Activated CD8-positive, alpha-beta memory T cell treated with anti-CD3 and anti-CD28 coated beads, Interleukin-2, amount 50 U/mL, for 4 hours (primary cell): ENCODE data around the gene HAND1.

Experiments
- DNase-seq: peaks from one replicate; pipeline ENCODE4 v3.0.0-alpha.2; 2020

HAND1 gene

GRCh38 chr5:154477382-154478223 lies 424 bp downstream of the HAND1 start:
- no peak for DNase-seq

GRCh38 chr5:154476354-154477205 lies 1.4 kb downstream of the HAND1 start:
- DNase-seq, result no peak

GRCh38 chr5:154475591-154476353 lies 2.3 kb downstream of the HAND1 start:
- DNase-seq, result no peak

- no peak for DNase-seq
Measured at GRCh38 chr5:154474396-154475334, 3.4 kb downstream of the HAND1 start.

DNA sequence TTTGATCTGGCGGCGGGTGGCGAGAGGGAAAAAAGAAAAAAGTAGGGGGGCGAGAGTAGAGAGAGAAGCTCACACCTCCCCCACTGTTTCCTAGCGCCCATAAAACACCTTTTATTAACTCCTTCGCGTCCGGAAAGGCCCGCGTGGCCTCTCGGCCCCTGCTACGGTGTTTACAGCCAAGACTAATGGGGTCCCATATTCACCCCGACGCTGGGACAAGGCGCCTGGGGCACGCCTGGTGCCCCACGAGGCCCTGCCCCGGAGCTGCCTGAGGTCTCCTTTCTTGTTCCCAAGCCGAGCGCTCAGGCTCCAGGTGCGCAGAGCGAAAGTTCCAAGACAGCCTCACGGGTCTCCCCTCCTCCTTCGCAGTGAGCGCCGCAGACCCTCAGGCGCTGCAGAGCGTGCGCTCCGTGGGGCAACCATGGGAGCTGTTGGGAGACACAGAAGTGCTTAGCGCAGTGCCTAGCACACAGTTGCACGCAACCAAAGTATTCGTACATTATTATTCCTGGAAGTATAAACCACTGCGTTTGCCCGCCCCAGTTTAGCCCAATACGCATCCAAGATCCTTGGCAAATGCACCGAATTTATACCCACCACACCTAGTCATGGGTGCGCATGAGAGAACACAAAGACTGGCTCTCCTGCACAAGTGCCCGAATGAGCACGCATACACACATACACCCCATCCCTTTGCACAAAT lies 4.3 kb downstream of the HAND1 start:
- no peak for DNase-seq

DNA sequence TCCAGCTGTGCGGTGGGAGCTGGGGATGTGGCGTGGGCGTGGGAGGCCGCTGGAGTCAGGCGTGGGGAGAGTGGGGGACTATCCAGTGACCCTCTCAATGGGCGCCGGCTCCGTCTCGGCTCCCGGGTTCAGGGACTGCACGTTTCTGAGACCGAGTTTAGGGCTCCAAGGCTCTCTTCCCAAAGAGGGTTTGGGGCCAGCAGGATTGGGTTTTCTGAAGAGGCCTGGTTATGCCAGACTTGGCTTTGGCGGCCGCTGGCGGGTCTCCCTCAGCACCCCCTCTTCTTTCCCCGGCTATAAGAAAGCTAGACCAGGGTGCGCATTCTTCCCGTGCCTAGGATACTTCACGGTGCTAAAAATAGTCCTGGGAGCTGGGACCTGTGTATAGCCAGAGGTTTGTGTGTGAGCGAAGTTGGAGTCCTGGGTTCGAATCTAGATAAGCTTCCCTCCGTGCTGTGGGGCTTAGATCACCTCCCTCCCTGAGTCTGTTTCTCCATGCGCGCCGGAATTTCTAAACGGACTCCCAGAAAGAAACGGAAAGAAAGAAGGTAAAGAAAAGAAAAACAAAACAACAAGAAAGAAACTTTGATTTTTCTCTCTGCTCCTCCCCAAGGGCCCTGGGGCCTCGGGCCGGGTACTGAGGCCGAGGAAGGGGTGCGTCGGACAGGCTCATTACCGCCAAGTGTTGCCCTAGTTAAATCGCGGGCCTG lies 5.0 kb downstream of the HAND1 start:
- no peak for DNase-seq

GRCh38 chr5:154470947-154471870 lies 6.8 kb downstream of the HAND1 start:
- no peak for DNase-seq

GRCh38 chr5:154470137-154470536 lies 7.9 kb downstream of the HAND1 start:
- DNase-seq, result no peak

GRCh38 chr5:154467655-154468354 lies 10.2 kb downstream of the HAND1 start:
- DNase-seq, result peak; percentile 74

DNA sequence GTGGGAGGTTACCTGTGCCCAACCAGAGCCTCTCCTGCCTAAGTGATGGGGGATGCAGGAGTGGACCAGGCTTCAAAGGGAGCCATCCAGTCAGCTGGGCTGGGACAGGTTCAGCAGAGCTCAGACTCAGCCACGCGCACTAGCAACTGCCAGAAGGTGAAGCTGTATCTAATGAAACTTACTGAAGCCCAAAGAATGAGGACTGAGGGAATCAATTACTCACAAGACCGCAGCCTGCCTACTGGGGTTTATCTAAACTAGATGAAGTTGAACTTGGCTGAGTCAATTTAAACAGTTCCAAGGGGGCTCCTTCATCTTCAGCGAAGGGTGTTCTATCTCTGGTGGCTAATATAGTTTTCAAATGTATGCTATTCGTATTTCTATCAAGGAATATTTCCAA lies 11.4 kb downstream of the HAND1 start:
- DNase-seq, result no peak

DNA sequence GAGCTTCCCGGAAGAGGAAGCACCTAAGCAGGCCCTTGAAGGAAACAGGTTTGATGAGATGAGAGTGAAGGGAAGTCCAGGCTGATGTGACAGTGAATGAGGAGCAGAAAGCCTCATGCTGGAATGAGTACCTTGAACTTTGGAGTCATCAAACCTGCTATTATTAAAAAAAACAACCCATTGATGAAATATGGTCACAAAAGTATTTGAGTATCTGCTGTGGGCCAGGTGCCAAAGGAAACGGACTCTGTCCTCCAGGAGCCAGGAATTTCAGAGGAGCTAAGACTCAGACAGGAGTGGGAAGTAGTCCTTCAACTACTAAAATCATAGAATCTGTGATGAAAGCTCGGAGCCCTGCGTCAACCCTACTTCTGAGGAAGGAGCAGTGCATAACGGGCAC lies 11.9 kb downstream of the HAND1 start:
- no peak for DNase-seq

DNA sequence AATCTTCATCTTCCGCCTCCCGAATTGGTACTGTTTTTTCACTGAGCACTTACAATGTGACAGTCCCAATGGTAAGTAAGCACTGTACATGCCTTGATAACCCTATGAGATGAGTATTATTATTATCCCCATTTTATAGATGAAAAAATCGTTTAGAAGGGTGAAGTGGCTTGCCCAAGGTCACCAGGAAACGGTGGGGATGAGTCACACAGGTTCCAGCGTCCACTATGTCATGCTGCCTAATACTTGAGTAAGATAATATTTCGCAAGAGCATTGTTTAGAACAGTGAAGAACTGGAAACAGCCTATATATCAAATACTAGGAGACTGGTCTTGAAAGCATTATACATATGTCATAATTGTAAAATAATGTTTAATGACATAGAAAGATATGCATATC lies 12.9 kb downstream of the HAND1 start:
- no peak for DNase-seq

GRCh38 chr5:154464438-154464837 lies 13.6 kb downstream of the HAND1 start:
- no peak for DNase-seq

DNA sequence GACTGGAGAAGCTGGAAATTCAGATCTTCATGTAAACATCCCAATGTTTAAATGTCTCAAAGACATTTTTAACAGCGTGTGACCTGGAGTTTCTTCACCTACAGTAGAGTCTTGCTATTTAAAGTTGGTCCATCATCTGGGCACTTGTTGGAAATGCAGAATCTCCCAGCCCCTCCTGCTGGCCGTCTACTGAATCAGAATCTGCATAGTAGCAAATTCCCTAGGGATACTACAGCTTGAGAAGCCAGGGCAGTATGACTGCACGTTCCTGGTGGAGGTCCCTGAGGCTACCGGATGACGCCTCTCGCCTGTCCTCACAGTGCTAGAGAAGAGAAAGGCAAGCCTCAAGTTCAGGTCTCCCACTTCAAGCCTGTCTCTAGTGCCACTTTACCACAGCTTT lies 16.5 kb downstream of the HAND1 start:
- DNase-seq, result no peak

GRCh38 chr5:154460172-154460571 lies 17.9 kb downstream of the HAND1 start:
- no peak for DNase-seq

- DNase-seq, result no peak
Measured at GRCh38 chr5:154459015-154459414, 19.0 kb downstream of the HAND1 start.

- DNase-seq, result no peak
Measured at GRCh38 chr5:154456540-154456939, 21.5 kb downstream of the HAND1 start.

- DNase-seq, result no peak
Measured at GRCh38 chr5:154455585-154455984, 22.4 kb downstream of the HAND1 start.

- DNase-seq, result no peak
Measured at GRCh38 chr5:154451957-154452356, 26.1 kb downstream of the HAND1 start.
